ENCODE results near the gene PUM1. TPM values are rescaled to one million over a fixed set of nuclear protein-coding genes. Genes with fewer than 3 reads are reported as not detected.

The PUM1 gene
- total and polyA plus RNA-seq, 8 donors: 12.9 to 126 (median 78.5) TPM

DNA sequence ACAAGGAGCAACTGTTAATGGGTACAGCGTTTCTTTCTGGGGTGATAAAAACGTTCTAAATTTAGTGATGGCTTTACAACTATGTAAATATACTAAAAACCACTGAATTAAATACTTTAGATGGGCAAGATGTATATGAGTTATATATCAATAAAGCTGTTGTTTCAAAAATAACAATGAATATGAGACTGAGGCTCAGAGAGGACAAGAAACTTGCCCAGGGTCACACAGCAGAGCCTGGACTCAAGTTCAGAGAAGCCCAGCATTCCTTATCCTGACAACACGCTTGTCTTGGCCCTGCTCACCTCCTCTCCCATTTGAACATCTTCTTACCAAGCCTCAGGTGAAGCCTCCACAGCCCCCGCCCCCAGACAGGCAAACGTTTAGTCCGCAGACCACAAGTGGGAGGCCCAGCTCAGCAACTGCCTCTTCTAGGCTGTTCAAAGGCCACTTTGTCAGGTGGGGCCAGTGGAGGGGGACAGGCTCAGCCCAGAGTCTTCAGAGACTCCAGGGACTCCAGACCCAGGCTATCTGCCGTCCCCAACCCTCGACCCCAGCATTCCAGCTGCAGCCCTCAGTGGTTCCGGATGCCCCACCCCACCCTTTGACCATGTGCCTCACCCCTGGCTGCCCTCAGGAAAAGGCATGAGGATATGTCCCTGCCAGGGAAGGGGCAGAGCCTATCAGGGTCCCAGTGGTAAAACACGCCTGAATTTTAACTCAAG is 174.9 kb downstream of the PUM1 start:
- TF ChIP-seq EP300 (IDR thresholded peaks at IDR 0.05) (no peak), POLR2A (IDR thresholded peaks at IDR 0.05) (no peak), POLR2AphosphoS5 (IDR thresholded peaks at IDR 0.05) (no peak)
- TF ChIP-seq, protein P1, sequence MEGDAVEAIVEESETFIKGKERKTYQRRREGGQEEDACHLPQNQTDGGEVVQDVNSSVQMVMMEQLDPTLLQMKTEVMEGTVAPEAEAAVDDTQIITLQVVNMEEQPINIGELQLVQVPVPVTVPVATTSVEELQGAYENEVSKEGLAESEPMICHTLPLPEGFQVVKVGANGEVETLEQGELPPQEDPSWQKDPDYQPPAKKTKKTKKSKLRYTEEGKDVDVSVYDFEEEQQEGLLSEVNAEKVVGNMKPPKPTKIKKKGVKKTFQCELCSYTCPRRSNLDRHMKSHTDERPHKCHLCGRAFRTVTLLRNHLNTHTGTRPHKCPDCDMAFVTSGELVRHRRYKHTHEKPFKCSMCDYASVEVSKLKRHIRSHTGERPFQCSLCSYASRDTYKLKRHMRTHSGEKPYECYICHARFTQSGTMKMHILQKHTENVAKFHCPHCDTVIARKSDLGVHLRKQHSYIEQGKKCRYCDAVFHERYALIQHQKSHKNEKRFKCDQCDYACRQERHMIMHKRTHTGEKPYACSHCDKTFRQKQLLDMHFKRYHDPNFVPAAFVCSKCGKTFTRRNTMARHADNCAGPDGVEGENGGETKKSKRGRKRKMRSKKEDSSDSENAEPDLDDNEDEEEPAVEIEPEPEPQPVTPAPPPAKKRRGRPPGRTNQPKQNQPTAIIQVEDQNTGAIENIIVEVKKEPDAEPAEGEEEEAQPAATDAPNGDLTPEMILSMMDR (IDR thresholded peaks at IDR 0.05): no peak
- Histone ChIP-seq H3K4me3 (no peak overlapping the region), H3K36me3 (no peaks in the 10 kb centered on the region), H3K9me3 (no peaks in the 10 kb centered on the region), H3K27ac (peak overlapping the region in 4 of 5 donors; percentile 20 to 87 (median 32)), H3K27me3 (no peaks in the 10 kb centered on the region), H3K4me1 (peaks cover 16 to 91% (median 58%) of the 10 kb centered on the region in 4 donors)
- DNase-seq: no peak
- intact Hi-C loops (cut with DNase I; ENCODE audit: low total_unique reads): no loop called here
- 62 to 71% (median 69%) methylated on average over 10 of the region's 10 CpGs for WGBS, 5 donors

DNA sequence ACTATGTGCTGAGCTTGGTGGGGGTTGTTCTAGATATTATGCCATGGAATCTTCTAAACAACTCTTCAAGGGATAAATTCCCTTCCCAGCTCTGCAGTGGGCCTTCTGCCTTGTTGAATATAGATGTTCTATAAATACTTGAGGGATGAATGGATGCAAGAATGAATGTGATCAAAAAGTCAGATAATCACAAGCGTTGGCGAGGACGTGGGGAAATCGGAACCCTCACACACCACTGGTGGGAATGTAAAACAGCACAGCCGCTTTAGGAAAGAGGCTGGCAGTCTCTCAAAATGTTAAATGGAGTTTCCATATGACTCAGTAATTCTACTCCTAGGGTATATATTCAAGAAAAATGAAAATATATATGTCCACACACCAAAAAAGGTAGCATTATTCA is 176.0 kb downstream of the PUM1 start:
- intact Hi-C loops (cut with DNase I; ENCODE audit: low total_unique reads): no loop called here
- Histone ChIP-seq H3K27ac (peak overlapping the region in 4 of 5 donors; percentile 73 to 87 (median 82)), H3K9me3 (no peaks in the 10 kb centered on the region), H3K4me1 (peaks cover 16 to 86% (median 55%) of the 10 kb centered on the region in 4 donors), H3K36me3 (no peaks in the 10 kb centered on the region), H3K4me3 (no peak overlapping the region), H3K27me3 (no peaks in the 10 kb centered on the region)
- WGBS, 5 donors: 70 to 95% (median 90%) methylated on average over 5 of the region's 5 CpGs
- TF ChIP-seq POLR2AphosphoS5 (IDR thresholded peaks at IDR 0.05) (no peak), EP300 (IDR thresholded peaks at IDR 0.05) (no peak), POLR2A (IDR thresholded peaks at IDR 0.05) (no peak)
- TF ChIP-seq, protein P1 (IDR thresholded peaks at IDR 0.05): no peak
- no peak for DNase-seq

DNA sequence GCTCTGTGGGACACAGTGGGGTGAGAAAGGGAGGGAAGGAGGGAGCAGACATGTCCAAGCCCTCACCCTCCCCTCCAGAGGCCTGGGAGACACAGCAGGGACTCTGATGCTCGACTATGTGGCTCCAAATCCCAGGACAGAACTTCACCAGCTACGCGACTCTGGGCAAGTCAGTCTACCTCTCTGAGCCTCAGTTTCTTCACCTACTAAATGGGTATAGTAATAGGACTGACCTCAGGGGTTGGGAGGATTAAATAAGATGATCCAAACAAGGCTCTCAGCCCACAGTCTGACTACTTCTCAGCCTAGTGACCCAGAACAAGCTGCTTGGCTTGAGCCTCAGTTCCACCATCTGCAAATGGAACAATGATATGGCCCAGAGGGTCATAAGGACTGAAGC is 176.5 kb downstream of the PUM1 start:
- no peaks in the 10 kb centered on the region for H3K27me3 ChIP-seq
- no peaks in the 10 kb centered on the region for H3K9me3 ChIP-seq
- TF ChIP-seq, protein P1 (IDR thresholded peaks at IDR 0.05): no peak
- no peak for TF ChIP-seq EP300 (IDR thresholded peaks at IDR 0.05)
- no peak for TF ChIP-seq POLR2A (IDR thresholded peaks at IDR 0.05)
- no peak for TF ChIP-seq POLR2AphosphoS5 (IDR thresholded peaks at IDR 0.05)
- H3K27ac ChIP-seq: peak overlapping the region; percentile 15 to 87 (median 82)
- DNase-seq: no peak
- peaks cover 16 to 83% (median 56%) of the 10 kb centered on the region in 4 donors for H3K4me1 ChIP-seq
- WGBS, 5 donors: 57 to 86% (median 84%) methylated on average over 1 to 3 of the region's 3 CpGs
- intact Hi-C loops (cut with DNase I; ENCODE audit: low total_unique reads): no loop called here
- H3K4me3 ChIP-seq: no peak overlapping the region
- no peaks in the 10 kb centered on the region for H3K36me3 ChIP-seq

DNA sequence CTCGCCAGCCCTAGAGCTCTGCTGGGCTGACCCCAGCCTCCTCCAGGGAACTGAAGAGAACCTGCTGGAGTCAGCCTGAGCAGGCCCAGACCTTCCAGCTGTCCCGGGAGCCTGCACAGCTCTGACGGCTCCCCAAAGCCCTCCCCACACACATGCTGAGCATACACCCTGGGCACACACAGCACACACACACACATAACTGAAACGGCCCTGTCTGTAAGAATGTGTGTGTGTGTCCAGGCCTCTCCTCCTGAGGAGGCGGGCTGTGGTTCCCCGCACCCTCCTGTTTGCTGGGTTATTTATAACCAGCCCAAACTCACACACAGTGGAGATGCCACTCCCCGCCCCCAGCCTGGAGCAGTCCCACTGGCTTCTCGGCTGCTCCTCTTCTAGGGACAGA is 177.1 kb downstream of the PUM1 start:
- DNase-seq: peak in 1 of 2 donors; percentile 89
- H3K4me1 ChIP-seq: peaks cover 16 to 78% (median 54%) of the 10 kb centered on the region in 4 donors
- intact Hi-C loops (cut with DNase I; ENCODE audit: low total_unique reads): no loop called here
- WGBS, 5 donors: 26 to 37% (median 27%) methylated on average over 8 of the region's 8 CpGs
- no peaks in the 10 kb centered on the region for H3K27me3 ChIP-seq
- no peaks in the 10 kb centered on the region for H3K9me3 ChIP-seq
- no peaks in the 10 kb centered on the region for H3K36me3 ChIP-seq
- no peak overlapping the region for H3K4me3 ChIP-seq
- TF ChIP-seq POLR2AphosphoS5 (IDR thresholded peaks at IDR 0.05): peak; percentile 37 to 85 (median 74)
- TF ChIP-seq POLR2A (IDR thresholded peaks at IDR 0.05): no peak
- H3K27ac ChIP-seq: peak overlapping the region; percentile 15 to 87 (median 82)
